ENCODE results near the gene ROM1.
"Not testable (repeated sequence)": the region's sequence is repeated elsewhere in the genome, so short reads cannot be mapped to it uniquely, and the experiment has no call there.

ROM1 gene

DNA sequence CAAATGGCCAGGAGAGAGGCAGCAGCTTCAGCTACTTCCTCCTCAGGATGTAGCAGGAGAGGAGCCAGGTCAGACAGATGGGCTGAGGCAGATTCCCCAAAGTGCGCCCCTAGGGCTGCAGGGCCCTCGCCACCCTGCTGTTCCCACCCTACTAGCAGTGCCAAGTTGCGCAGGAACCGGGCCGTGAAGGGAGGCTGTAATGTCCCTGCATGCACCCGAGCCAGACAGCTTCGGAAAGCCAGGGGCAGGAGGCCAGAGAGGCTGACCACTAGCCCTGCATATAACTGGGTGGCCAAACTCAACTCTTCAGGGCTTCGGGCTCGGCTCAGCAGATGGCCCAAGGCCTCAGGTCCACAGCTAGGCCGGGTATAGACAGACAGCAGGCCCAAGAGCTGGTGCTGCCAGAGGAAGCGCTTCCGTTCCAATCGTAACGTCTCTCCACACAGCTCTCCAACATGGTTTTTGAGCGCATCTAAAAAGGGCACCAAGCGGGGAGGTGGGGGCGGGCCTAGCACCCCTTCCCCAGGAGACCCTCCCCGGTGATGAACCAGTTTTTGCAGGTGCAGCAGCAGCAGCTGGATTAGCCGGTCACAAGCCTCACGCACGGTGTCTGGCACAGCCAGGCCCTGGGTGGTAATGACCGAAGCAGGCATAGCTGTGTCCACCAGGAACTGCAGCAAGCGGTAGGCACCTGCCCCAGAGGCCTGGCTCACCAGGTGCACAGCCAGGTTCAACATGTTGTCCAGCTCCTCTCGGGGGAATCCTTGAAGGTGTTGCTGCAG is 35.3 kb downstream of the ROM1 start:
- no peak for DNase-seq

DNA sequence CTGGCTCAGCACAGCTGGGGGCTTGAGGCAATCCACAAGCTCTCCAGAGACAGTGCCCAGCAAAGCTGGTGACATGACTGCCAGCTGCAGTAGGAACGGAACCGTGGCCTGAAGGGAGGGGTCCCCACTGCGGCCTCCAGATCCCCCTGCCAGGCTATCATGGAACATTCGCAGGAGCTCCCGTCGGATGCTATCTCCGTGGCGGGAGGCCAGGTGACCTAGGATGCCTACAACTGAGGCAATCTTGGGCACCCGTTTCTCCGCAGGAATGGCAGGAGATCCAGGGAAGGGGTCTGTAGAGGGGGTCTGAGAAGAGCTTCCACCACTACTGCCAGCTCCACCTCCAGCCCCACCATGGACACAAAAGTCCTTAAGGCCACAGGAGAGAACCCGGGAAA is 35.9 kb downstream of the ROM1 start:
- DNase-seq: no peak

DNA sequence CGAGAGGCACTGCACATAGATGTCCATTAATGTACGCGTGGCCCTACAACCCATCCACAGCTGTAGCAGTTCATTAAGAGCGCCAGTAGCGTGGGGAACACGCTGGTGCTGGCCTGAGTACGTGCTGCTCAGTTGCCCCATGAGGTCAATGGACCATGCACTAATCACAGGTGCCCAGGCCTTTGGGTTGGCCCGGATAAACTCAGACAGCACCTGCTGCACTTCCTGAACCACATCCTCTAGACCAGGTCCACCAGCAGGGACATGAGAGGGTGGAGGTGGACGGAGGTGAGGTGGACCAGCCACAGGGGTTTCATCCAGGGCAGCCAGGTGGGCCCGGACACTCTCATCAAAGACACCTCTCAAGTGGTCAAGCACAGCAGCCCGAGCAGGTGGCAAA is 36.4 kb downstream of the ROM1 start:
- DNase-seq: no peak

DNA sequence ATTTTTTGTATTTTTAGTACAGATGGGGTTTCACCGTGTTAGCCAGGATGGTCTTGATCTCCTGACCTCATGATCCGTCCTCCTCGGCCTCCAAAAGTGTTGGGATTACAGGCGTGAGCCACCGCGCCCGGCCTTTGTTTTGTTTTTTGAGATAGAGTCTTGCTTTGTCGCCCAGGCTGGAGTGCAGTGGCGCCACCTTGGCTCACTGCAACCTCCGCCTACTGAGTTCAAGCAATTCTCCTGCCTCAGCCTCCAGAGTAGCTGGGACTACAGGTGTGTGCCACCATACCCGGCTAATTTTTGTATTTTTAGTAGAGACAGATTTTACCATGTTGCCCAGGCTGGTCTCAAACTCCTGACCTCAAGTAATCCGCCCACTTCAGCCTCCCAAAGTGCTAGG is 37.2 kb downstream of the ROM1 start:
- DNase-seq: not testable (repeated sequence)

DNA sequence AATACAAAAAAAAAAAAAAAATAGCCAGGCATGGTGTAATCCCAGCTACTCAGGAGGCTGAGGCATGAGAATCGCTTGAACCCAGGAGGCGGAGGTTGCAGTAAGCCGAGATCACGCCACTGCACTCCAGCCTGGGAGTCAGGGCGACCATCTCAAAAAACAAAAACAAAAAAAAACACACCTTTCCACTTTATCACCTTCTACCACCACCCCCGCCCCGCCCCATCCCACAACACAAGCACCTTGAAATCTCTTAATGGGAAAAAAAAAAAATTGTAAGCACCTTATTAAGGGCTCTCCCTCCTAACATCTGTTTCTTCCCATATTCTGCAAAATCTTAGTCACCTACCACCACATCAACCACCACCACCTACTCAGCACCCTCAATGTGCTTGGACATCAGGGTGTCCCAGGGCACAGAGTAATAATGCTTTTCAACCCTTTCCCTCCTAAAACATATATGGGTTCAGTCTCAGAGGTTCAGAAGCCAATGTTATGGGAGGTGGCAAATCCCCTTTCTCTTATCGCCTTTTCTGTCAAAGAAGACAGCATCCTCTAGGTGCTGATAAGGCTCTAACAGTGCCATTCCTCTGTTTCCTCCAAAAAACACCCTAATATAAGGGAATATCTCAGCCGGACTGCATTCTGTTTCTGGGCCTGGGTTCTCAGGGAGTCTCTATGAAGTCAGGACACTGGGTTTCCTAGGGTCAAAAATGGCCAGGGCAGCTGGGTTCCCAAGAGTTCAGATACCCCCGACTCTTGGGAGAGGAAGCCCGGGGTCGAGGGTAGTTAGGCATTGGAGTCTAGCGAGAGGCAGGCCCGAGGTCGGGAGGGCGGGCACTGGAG is 39.3 kb downstream of the ROM1 start:
- DNase-seq: peak in 2 of 51 donors; percentile 39 to 49

DNA sequence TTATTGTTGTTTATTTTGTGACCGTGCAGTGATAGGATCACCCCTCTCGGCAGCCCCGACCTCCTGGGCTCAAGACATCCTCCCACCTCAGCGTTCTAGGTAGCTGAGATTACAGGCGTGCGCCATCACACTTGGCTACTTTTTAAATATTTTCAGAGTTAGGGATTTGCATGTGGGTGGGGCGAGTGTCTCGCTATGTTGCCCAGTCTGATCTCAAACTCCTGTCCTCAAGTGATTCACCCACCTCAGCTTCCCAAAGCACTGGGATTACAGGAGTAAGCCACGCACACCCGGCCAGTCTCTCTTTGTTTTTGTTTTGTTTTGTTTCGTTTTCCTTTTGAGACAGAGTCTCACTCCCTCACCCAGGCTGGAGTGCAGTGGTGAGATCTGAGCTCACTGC is 41.2 kb downstream of the ROM1 start:
- DNase-seq: no peak

DNA sequence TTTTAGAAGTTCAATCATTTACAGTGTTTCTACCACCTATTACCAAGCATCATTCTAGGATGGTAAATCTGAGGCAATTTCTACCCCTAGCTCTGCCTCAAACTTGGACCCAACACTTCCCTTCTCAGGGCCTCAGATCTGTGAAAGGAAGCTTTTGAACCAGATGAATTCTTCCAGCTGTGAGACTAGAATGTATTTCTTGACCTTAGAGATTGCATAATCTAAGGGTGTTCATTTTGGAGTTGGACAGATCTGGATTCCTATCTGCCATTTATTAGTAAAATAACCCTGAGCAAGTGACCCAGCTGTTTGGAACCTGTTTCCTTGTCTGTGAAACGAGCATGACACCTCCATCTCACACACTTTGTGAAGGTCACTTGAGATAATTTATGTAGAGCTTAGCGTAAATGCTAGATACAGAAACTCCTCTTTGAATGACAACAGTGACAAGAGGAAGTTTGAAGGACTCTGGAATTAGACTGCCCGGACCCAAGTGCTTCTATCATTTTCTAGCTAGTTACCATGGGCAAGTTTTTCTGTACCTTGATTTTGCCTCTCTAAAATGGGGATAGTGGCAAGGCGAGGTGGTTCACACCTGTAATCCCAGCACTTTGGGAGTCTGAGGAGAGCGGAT is 43.9 kb downstream of the ROM1 start:
- no peak for DNase-seq

DNA sequence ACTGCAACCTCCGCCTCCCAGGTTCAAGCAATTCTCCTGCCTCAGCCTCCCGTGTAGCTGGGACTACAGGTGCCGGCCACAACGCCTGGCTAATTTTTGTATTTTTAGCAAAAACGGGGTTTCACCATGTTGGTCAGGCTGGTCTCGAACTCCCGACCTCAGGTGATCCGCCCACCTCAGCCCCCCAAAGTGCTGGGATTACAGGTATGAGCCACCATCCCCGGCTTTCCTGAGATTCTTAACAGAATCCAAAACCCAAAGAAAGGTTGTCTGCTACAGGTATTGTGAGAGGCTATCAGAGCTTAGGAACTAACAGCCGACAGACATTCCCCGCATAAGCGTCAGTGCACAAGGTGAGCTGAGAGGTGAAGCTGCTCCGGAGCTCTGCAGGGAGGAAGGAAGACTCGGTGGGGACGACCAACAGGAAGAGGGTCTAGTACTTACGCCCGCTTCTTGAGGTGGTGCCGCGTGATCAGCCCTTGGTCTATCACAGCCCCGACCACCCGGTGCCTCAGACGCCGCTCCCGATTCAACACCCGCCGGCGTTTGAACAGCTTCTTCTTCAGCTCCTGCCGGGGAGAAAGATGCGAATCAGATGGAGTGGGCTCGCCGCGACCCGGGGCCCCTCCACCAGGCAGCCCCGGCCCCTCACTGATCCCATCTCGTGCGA is 51.5 kb downstream of the ROM1 start:
- DNase-seq: peak in 10 of 51 donors; percentile 56 to 73 (median 63)

All from hypothalamus (tissue), 51 donors.